ENCODE results near the gene TSEN54. TPM values are rescaled to one million over a fixed set of nuclear protein-coding genes. Genes with fewer than 3 reads are reported as not detected.

The TSEN54 gene
- total RNA-seq, 2 experiments from 2014 or later, result 73.3 to 78.7 TPM

DNA sequence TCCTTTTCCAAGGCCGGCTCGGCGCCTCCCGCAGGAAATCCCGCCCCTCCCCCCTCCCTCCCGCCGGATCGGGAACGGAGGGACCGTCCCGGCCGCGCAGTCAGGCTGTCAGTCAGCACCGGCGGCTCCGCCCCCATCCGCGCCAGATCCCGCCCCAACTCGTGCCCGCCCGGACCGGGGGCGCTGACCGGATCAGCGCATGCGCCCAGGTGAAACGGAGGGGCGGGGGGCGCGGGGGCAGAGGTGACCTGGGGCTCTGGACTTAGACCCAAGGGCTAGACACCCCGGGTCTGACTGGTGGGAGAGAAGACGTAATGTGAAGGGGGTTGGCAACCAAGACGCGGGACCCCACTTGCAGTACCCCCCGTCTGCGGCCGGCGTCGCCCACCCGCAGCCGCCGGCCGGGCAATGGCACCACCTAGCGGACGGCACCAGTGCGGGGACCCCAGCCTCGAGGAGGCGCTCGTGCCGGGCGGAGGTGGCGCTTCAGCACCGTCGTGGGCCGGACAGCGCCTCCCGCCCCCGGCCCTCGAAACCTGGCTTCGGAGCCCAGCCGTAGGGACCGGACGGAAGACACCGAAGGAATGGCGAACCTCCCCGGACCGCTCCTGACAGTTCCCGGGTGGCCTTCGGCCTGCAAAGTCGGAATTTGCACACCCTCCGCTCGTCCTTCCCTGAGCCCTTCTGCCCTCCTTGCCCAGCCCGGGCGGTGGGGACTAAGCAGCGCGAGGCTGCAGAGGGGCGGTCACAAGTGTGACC is 653 bp upstream of the TSEN54 start, which contains the start of gene CASKIN2:
CASKIN2 (minus strand) TSS at position 42 of the 759 bp plus-strand sequence. CDS start 1,733 bp downstream, outside the sequence.
- Mint-ChIP-seq H3K36me3 (ENCODE audit: low read depth) (peaks cover 24% of the 10 kb centered on the region), H3K9me3 (no peaks in the 10 kb centered on the region), H3K27ac (peak within 1 kb of the TSS; percentile 47), H3K4me1 (ENCODE audit: low read depth) (peaks cover 27% of the 10 kb centered on the region), H3K27me3 (no peaks in the 10 kb centered on the region), H3K4me3 (peak within 1 kb of the TSS; percentile 86)
- TF ChIP-seq, protein P1, sequence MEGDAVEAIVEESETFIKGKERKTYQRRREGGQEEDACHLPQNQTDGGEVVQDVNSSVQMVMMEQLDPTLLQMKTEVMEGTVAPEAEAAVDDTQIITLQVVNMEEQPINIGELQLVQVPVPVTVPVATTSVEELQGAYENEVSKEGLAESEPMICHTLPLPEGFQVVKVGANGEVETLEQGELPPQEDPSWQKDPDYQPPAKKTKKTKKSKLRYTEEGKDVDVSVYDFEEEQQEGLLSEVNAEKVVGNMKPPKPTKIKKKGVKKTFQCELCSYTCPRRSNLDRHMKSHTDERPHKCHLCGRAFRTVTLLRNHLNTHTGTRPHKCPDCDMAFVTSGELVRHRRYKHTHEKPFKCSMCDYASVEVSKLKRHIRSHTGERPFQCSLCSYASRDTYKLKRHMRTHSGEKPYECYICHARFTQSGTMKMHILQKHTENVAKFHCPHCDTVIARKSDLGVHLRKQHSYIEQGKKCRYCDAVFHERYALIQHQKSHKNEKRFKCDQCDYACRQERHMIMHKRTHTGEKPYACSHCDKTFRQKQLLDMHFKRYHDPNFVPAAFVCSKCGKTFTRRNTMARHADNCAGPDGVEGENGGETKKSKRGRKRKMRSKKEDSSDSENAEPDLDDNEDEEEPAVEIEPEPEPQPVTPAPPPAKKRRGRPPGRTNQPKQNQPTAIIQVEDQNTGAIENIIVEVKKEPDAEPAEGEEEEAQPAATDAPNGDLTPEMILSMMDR (IDR thresholded peaks at IDR 0.05), result peak; percentile 88
- peaks cover 13% of the 10 kb centered on the region for H3K36me3 ChIP-seq (ENCODE audit: insufficient read depth, low read length)
- peak within 1 kb of the TSS; percentile 80 for H3K4me3 ChIP-seq (ENCODE audit: low read length)
- peaks cover 0 to 4% of the 10 kb centered on the region in 2 experiments for H3K9me3 ChIP-seq (ENCODE audit: control insufficient read depth in 1 of 2, insufficient read depth in 1 of 2, low read length in 2 of 2)
- POLR2A ChIA-PET, result interaction anchor here (0.6 to 3.1 kb wide), 19 partner anchors 10 to 340 kb away, joined by 3 to 57 read pairs (median 7); partner anchors contain the start of genes GGA3, GRB2, LLGL2 and MIF4GD
- ATAC-seq (ENCODE audit: poor library complexity), result peak; percentile 52
- H3K4me1 ChIP-seq (ENCODE audit: insufficient read depth, low read length), result peaks cover 44% of the 10 kb centered on the region
- intact Hi-C loops (cut with DNase I, micrococcal nuclease), result loop anchor here (1.0 to 2.0 kb wide), 8 partner anchors 10 to 227 kb away; partner anchors contain the start of genes GRB2 (in 1 of the 2), LLGL2 (in 1 of the 2), SLC25A19 (in 1 of the 2) and TMEM94 (in 1 of the 2)
- no peak within 1 kb of the TSS for H3K27ac ChIP-seq (ENCODE audit: low read depth in 1 of 2, low read length in 2 of 2)
- peak; percentile 49 to 89 (median 64) for DNase-seq
- CTCF ChIA-PET, result interaction anchor here (0.8 to 2.1 kb wide), 9 partner anchors 9 to 246 kb away, joined by 3 to 26 read pairs (median 4); partner anchors contain the start of genes GRB2, LLGL2, MIF4GD and SLC25A19
- H3K27me3 ChIP-seq (ENCODE audit: control insufficient read depth in 1 of 2, insufficient read depth in 2 of 2, low read length in 2 of 2), result peaks cover 9 to 10% of the 10 kb centered on the region in 2 experiments

DNA sequence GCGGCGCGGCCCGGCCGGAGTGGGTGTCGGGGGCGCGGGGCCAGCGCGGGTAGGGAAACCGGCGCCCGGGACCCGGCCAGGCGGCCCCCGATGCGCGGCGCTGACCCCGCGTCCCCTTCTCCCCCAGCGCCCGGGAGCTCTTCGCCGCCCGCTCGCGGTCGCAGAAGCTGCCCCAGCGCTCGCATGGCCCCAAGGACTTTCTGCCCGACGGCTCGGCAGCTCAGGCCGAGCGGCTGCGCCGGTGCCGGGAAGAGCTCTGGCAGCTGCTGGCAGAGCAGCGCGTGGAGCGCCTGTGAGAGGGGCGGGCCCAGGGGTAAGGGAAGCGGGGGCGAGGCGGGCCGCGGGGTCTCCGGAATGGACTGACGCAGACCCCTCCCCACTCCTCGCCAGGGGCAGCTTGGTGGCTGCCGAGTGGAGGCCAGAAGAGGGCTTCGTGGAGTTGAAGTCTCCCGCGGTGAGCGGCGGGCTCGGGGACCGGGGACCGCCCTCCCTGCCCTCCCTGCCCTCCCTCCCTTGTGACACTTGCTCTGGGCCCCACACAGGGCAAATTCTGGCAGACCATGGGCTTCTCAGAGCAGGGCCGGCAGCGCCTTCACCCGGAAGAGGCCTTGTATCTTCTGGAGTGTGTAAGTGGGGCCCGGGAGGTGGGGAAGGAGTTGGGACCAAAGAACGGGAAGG is 430 bp downstream of the TSEN54 start:
- H3K36me3 Mint-ChIP-seq (ENCODE audit: low read depth), result peaks cover 32% of the 10 kb centered on the region
- H3K27me3 ChIP-seq (ENCODE audit: control insufficient read depth in 1 of 2, insufficient read depth in 2 of 2, low read length in 2 of 2), result peaks cover 9 to 10% of the 10 kb centered on the region in 2 experiments
- H3K27ac ChIP-seq (ENCODE audit: low read depth in 1 of 2, low read length in 2 of 2), result peak overlapping the region in 1 of 2 donors; percentile 3
- peaks cover 27% of the 10 kb centered on the region for H3K4me1 Mint-ChIP-seq (ENCODE audit: low read depth)
- H3K27ac Mint-ChIP-seq, result peak overlapping the region; percentile 91
- peak overlapping the region; percentile 85 for H3K4me3 Mint-ChIP-seq
- peaks cover 0 to 4% of the 10 kb centered on the region in 2 experiments for H3K9me3 ChIP-seq (ENCODE audit: control insufficient read depth in 1 of 2, insufficient read depth in 1 of 2, low read length in 2 of 2)
- H3K9me3 Mint-ChIP-seq, result no peaks in the 10 kb centered on the region
- ChIA-PET CTCF (interaction anchor here (0.8 to 2.1 kb wide), 9 partner anchors 8 to 247 kb away, joined by 3 to 26 read pairs (median 4); partner anchors contain the start of genes GRB2, LLGL2, MIF4GD and SLC25A19), POLR2A (interaction anchor here (0.5 to 3.1 kb wide), 22 partner anchors 9 to 545 kb away, joined by 3 to 57 read pairs (median 6); partner anchors contain the start of genes GGA3, GRB2, HID1 and LLGL2)
- peak overlapping the region; percentile 84 for H3K4me3 ChIP-seq (ENCODE audit: low read length)
- intact Hi-C loops (cut with DNase I, micrococcal nuclease), result loop anchor here (1.0 to 2.0 kb wide), 4 partner anchors 9 to 228 kb away; partner anchors contain the start of genes GRB2 (in 1 of the 2), LLGL2 (in 1 of the 2) and SLC25A19 (in 1 of the 2)
- peak in 10 of 14 experiments; percentile 13 to 67 (median 17) for DNase-seq
- peak; percentile 13 for ATAC-seq (ENCODE audit: poor library complexity)
- TF ChIP-seq, protein P1 (IDR thresholded peaks at IDR 0.05), result no peak
- H3K27me3 Mint-ChIP-seq, result no peaks in the 10 kb centered on the region
- H3K4me1 ChIP-seq (ENCODE audit: insufficient read depth, low read length), result peaks cover 44% of the 10 kb centered on the region
- peaks cover 24% of the 10 kb centered on the region for H3K36me3 ChIP-seq (ENCODE audit: insufficient read depth, low read length)

All from CD4-positive, alpha-beta T cell (primary cell).